Measurements from ENCODE around the gene SLC35F5. TPM values are rescaled to one million over a fixed set of nuclear protein-coding genes. Genes with fewer than 3 reads are reported as not detected.

SLC35F5 gene, protein sequence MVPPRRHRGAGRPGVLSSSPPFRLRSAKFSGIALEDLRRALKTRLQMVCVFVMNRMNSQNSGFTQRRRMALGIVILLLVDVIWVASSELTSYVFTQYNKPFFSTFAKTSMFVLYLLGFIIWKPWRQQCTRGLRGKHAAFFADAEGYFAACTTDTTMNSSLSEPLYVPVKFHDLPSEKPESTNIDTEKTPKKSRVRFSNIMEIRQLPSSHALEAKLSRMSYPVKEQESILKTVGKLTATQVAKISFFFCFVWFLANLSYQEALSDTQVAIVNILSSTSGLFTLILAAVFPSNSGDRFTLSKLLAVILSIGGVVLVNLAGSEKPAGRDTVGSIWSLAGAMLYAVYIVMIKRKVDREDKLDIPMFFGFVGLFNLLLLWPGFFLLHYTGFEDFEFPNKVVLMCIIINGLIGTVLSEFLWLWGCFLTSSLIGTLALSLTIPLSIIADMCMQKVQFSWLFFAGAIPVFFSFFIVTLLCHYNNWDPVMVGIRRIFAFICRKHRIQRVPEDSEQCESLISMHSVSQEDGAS
- total RNA-seq = 100 to 1,000 TPM in 1 of 3 donors, 10 to 100 TPM in 2; 77.8 to 135 (median 96.7) TPM

DNA sequence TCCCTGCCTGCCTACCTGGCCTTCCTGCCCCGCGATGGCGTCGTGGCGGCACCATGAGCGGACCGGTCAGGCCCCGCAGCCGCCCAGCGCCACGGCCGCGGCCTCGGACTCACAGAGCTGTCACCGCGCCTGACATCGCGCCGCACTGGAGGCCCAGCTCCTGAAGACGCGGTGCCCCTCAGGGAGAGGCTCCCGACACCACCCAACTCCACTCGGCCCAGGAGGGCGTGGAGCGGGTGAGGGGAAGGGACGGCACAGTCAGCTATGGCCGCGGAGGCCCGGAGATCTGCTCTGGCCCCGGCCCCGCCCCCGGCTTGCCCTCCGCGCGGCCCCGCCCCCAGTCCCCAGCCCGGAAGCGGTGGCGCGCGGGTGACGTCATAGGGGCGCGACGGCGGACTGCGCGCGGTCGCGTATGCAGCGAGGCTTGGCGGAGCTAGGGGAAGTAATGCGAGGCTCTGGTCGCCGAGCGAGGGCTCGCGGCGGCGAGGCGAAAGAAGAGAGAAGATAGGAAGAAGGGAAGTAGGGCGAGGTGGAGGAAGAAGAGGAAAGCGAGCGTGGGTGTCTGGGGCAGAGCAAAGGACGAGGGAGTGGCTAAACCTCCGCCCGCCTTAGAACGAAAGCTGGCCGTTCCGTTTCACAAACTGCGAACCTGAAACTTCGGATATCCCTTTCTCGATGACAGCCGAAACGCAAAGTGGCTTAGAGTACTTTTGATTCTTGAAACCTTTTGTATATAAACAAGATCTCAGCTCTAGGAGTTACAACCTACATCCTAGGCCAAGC, at the start of gene SLC35F5:
Gene SLC35F5 (minus strand): TSS at position 288 of the 783 bp plus-strand sequence. CDS start 233 bp downstream, at position 55.
- intact Hi-C loops (cut with DNase I; ENCODE audit: low total_unique reads) = no loop called here
- peak within 1 kb of the TSS; percentile 95 to 98 for H3K27ac ChIP-seq
- DNase-seq (ENCODE audit: low spot score in 2 of 2) = peak; percentile 89 to 90
- H3K9me3 ChIP-seq = no peaks in the 10 kb centered on the region
- peak; percentile 94 for TF ChIP-seq POLR2A (IDR thresholded peaks at IDR 0.05)
- TF ChIP-seq POLR2AphosphoS5 (IDR thresholded peaks at IDR 0.05) = peak; percentile 98 to 100 (median 99)
- TF ChIP-seq, protein P1, sequence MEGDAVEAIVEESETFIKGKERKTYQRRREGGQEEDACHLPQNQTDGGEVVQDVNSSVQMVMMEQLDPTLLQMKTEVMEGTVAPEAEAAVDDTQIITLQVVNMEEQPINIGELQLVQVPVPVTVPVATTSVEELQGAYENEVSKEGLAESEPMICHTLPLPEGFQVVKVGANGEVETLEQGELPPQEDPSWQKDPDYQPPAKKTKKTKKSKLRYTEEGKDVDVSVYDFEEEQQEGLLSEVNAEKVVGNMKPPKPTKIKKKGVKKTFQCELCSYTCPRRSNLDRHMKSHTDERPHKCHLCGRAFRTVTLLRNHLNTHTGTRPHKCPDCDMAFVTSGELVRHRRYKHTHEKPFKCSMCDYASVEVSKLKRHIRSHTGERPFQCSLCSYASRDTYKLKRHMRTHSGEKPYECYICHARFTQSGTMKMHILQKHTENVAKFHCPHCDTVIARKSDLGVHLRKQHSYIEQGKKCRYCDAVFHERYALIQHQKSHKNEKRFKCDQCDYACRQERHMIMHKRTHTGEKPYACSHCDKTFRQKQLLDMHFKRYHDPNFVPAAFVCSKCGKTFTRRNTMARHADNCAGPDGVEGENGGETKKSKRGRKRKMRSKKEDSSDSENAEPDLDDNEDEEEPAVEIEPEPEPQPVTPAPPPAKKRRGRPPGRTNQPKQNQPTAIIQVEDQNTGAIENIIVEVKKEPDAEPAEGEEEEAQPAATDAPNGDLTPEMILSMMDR (IDR thresholded peaks at IDR 0.05) = peak in 1 of 3 donors; percentile 21
- H3K36me3 ChIP-seq = no peaks in the 10 kb centered on the region
- no peaks in the 10 kb centered on the region for H3K27me3 ChIP-seq
- H3K4me3 ChIP-seq = peak within 1 kb of the TSS; percentile 84 to 94 (median 86)
- no peaks in the 10 kb centered on the region for H3K4me1 ChIP-seq

DNA sequence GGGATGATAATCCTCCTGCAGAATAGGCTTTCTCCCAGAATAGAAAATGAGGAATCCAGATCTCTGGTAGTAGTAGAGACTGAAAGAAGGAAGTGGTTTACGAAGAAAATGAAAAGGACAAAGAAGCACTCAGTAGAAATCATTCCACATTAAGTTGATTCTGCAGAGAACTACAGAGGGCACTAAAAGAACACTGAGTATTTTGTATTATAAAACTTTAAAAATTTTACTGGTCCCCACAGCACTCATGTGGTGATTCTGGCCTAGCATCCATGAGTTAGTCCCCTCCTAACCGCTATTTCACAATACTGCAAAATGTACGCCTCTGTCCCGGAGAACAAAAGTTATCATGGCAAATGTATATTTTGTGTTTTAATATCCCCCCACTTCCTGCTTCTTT, 42.9 kb upstream of the SLC35F5 start:
- H3K9me3 ChIP-seq = no peaks in the 10 kb centered on the region
- H3K27ac ChIP-seq = no peak overlapping the region
- no peak overlapping the region for H3K4me3 ChIP-seq
- no peak for DNase-seq (ENCODE audit: low spot score in 2 of 2)
- no peaks in the 10 kb centered on the region for H3K27me3 ChIP-seq
- H3K4me1 ChIP-seq = no peaks in the 10 kb centered on the region
- TF ChIP-seq POLR2AphosphoS5 (IDR thresholded peaks at IDR 0.05) (no peak), POLR2A (IDR thresholded peaks at IDR 0.05) (no peak)
- TF ChIP-seq, protein P1 (IDR thresholded peaks at IDR 0.05) = no peak
- H3K36me3 ChIP-seq = no peaks in the 10 kb centered on the region
- intact Hi-C loops (cut with DNase I; ENCODE audit: low total_unique reads) = no loop called here

DNA sequence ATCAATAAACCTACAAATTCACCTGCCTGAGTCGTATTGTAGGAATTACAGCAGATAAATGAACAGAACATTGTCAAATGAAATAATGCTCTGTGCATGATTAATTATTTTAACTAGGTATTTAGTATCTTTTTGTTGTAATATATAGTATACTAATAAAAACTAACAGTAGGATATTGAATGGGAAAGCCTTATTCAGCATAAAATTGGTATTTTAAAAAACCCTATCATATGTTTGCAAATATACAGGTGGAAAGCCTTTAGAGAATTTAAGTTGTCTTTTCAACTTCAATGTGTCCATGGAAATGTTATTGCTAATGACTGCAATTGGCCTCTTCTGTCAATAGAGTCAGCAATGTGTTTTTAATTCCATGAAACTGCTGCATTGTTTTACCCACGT, 40.8 kb upstream of the SLC35F5 start:
- H3K4me1 ChIP-seq = no peaks in the 10 kb centered on the region
- H3K9me3 ChIP-seq = no peaks in the 10 kb centered on the region
- DNase-seq (ENCODE audit: low spot score in 2 of 2) = no peak
- H3K4me3 ChIP-seq = no peak overlapping the region
- no peaks in the 10 kb centered on the region for H3K27me3 ChIP-seq
- intact Hi-C loops (cut with DNase I; ENCODE audit: low total_unique reads) = no loop called here
- no peaks in the 10 kb centered on the region for H3K36me3 ChIP-seq
- TF ChIP-seq, protein P1 (IDR thresholded peaks at IDR 0.05) = no peak
- TF ChIP-seq POLR2A (IDR thresholded peaks at IDR 0.05) (no peak), POLR2AphosphoS5 (IDR thresholded peaks at IDR 0.05) (no peak)
- no peak overlapping the region for H3K27ac ChIP-seq

DNA sequence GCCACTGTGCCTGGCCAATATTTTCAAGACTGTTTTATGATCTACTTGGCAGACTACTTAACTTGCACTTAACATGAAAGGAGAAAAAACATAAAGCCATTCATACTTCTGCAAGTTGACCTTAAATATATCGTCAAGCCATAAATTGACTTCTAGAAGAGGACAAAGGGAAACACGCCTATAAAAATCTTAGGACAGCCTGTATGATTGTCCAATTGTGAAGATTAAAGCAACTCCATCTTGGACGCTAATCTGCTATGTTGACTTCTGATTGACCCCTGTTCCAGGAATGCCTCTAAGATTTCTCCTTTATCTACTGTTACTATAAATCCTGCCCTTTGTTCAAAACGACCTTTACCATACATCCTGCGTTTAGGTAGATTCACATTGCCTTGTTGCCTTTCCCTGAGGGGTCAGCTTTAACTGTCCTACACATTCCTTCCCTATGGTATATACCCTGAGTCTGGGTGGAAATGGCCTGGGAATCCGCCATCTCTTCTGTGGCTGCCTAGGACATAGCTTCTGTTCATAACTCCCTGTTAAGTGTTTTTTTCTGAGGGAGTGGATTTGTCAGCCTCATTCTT, 40.2 kb upstream of the SLC35F5 start:
- H3K9me3 ChIP-seq = no peaks in the 10 kb centered on the region
- intact Hi-C loops (cut with DNase I; ENCODE audit: low total_unique reads) = no loop called here
- no peak for TF ChIP-seq POLR2A (IDR thresholded peaks at IDR 0.05)
- TF ChIP-seq, protein P1 (IDR thresholded peaks at IDR 0.05) = no peak
- TF ChIP-seq POLR2AphosphoS5 (IDR thresholded peaks at IDR 0.05) = no peak
- H3K27me3 ChIP-seq = no peaks in the 10 kb centered on the region
- no peak for DNase-seq (ENCODE audit: low spot score in 2 of 2)
- no peak overlapping the region for H3K27ac ChIP-seq
- no peaks in the 10 kb centered on the region for H3K36me3 ChIP-seq
- no peaks in the 10 kb centered on the region for H3K4me1 ChIP-seq
- no peak overlapping the region for H3K4me3 ChIP-seq

All from breast epithelium (tissue), 4 donors.